ENCODE measurements around the gene RAB44. TPM values are rescaled to one million over a fixed set of nuclear protein-coding genes. Genes with fewer than 3 reads are reported as not detected.

RAB44 gene
- polyA plus RNA-seq, 2 of the 4 experiments (the other 2 are of a cell fraction) = 0.04 to 0.09 TPM

GRCh38 chr6:36716476-36717093 lies 19.0 kb downstream of the RAB44 start:
- FAIRE-seq (no peak), DNase-seq (ENCODE audit: low read depth in 1 of 2, low spot score in 1 of 2) (no peak), ATAC-seq (no peak)
- Histone ChIP-seq H3K4me3 (no peak overlapping the region), H3K4me1 (0 out of 3 replicates have a peak, but pooled peaks cover 3% of the 10 kb centered on the region), H3K9me3 (no peaks in the 10 kb centered on the region), H3K27ac (no peak overlapping the region), H3K4me2 (no peak overlapping the region)
- 59% methylated on average over 8 of the region's 8 CpGs for WGBS (ENCODE audit: missing lambda C conversion rate)
- ChIA-PET CTCF (interaction anchor here (0.7 to 1.3 kb wide), 4 partner anchors 8 to 36 kb away, joined by 3 read pairs; no protein-coding TSS in a partner anchor), POLR2A (no interaction called here)
- TF ChIP-seq EHMT2 (IDR thresholded peaks at IDR 0.05; ENCODE audit: low read depth) (no peak), CEBPB (IDR thresholded peaks at IDR 0.05) (no peak), POLR2AphosphoS2 (conservative IDR thresholded peaks at IDR 0.05; ENCODE audit: low read length) (no peak), TP53 (CRISPR knock-in tag; IDR thresholded peaks at IDR 0.05) (no peak), HES2 (IDR thresholded peaks at IDR 0.05) (no peak), JUNB (IDR thresholded peaks at IDR 0.05) (no peak), RAD21 (conservative IDR thresholded peaks at IDR 0.05 in 1 of 2, IDR thresholded peaks at IDR 0.05 in 1 of 2) (no peak), ESRRA (IDR thresholded peaks at IDR 0.05; ENCODE audit: borderline replicate concordance, low read length) (no peak), PBX3 (IDR thresholded peaks at IDR 0.05) (no peak), CBX8 (IDR thresholded peaks at IDR 0.05) (no peak)

- Histone ChIP-seq H3K4me1 (no peaks in the 10 kb centered on the region), H3K4me2 (no peak overlapping the region), H3K4me3 (no peak overlapping the region), H3K27ac (no peak overlapping the region), H3K9me3 (no peaks in the 10 kb centered on the region)
- DNase-seq (ENCODE audit: low read depth in 1 of 2, low spot score in 1 of 2) = no peak
- ATAC-seq = no peak
- CTCF ChIA-PET = interaction anchor here (0.9 to 1.1 kb wide), 2 partner anchors 7 to 43 kb away, joined by 3 read pairs; no protein-coding TSS in a partner anchor
- POLR2A ChIA-PET = no interaction called here
- WGBS (ENCODE audit: missing lambda C conversion rate) = 83% methylated on average over 10 of the region's 13 CpGs
- TF ChIP-seq, protein P1, sequence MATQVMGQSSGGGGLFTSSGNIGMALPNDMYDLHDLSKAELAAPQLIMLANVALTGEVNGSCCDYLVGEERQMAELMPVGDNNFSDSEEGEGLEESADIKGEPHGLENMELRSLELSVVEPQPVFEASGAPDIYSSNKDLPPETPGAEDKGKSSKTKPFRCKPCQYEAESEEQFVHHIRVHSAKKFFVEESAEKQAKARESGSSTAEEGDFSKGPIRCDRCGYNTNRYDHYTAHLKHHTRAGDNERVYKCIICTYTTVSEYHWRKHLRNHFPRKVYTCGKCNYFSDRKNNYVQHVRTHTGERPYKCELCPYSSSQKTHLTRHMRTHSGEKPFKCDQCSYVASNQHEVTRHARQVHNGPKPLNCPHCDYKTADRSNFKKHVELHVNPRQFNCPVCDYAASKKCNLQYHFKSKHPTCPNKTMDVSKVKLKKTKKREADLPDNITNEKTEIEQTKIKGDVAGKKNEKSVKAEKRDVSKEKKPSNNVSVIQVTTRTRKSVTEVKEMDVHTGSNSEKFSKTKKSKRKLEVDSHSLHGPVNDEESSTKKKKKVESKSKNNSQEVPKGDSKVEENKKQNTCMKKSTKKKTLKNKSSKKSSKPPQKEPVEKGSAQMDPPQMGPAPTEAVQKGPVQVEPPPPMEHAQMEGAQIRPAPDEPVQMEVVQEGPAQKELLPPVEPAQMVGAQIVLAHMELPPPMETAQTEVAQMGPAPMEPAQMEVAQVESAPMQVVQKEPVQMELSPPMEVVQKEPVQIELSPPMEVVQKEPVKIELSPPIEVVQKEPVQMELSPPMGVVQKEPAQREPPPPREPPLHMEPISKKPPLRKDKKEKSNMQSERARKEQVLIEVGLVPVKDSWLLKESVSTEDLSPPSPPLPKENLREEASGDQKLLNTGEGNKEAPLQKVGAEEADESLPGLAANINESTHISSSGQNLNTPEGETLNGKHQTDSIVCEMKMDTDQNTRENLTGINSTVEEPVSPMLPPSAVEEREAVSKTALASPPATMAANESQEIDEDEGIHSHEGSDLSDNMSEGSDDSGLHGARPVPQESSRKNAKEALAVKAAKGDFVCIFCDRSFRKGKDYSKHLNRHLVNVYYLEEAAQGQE (IDR thresholded peaks at IDR 0.05) = no peak
- TF ChIP-seq, protein P2, sequence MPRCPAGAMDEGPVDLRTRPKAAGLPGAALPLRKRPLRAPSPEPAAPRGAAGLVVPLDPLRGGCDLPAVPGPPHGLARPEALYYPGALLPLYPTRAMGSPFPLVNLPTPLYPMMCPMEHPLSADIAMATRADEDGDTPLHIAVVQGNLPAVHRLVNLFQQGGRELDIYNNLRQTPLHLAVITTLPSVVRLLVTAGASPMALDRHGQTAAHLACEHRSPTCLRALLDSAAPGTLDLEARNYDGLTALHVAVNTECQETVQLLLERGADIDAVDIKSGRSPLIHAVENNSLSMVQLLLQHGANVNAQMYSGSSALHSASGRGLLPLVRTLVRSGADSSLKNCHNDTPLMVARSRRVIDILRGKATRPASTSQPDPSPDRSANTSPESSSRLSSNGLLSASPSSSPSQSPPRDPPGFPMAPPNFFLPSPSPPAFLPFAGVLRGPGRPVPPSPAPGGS (IDR thresholded peaks at IDR 0.05) = no peak
- FAIRE-seq = no peak
Measured at GRCh38 chr6:36717231-36717825, 19.7 kb downstream of the RAB44 start.

GRCh38 chr6:36717871-36718540 lies 20.4 kb downstream of the RAB44 start:
- DNase-seq (ENCODE audit: low read depth in 1 of 2, low spot score in 1 of 2) = no peak

More at GRCh38 chr6:36717871-36718540, 20.4 kb downstream of the RAB44 start:
- POLR2A ChIA-PET = no interaction called here
- TF ChIP-seq JUNB (IDR thresholded peaks at IDR 0.05) (no peak), TFCP2L1 (CRISPR knock-in tag; IDR thresholded peaks at IDR 0.05) (no peak)
- CTCF ChIA-PET = interaction anchor here (0.9 to 2.7 kb wide), 2 partner anchors 42 to 102 kb away, joined by 3 to 13 read pairs; no protein-coding TSS in a partner anchor
- no peak overlapping the region for H3K4me2 ChIP-seq
- H3K9me3 ChIP-seq = no peaks in the 10 kb centered on the region
- H3K27ac ChIP-seq = no peak overlapping the region
- FAIRE-seq (no peak), ATAC-seq (peak in 1 of 2 experiments; percentile 33; a peak in 3 of 6 replicates)
- H3K4me3 ChIP-seq = no peak overlapping the region
- no peaks in the 10 kb centered on the region for H3K4me1 ChIP-seq
- WGBS (ENCODE audit: missing lambda C conversion rate) = 40% methylated on average over 5 of the region's 12 CpGs
